Nephron progenitor cell (in vitro differentiated cells): ENCODE data around the gene ATG7.

ENCODE experiments used
- DNase-seq: peaks from one replicate; pipeline ENCODE4 v3.0.0; 2021
- H3K27ac Mint-ChIP-seq: 2 replicates; pipeline ENCODE4 v1.8.0; 2021; ENCODE audit warnings: mild to moderate bottlenecking, moderate library complexity, mixed read lengths
- H3K27me3 Mint-ChIP-seq: 2 replicates; pipeline ENCODE4 v1.8.0; 2021; ENCODE audit warnings: mild to moderate bottlenecking, low read depth, mixed read lengths; ENCODE audit not compliant: poor library complexity
- H3K36me3 Mint-ChIP-seq: 2 replicates; pipeline ENCODE4 v1.8.0; 2021; ENCODE audit warnings: low read depth, mixed read lengths
- H3K4me1 Mint-ChIP-seq: 2 replicates; pipeline ENCODE4 v1.8.0; 2021; ENCODE audit warnings: mixed read lengths
- H3K4me3 Mint-ChIP-seq: 2 replicates; pipeline ENCODE4 v1.8.0; 2021; ENCODE audit warnings: mild to moderate bottlenecking, moderate library complexity, mixed read lengths
- H3K9me3 Mint-ChIP-seq: 2 replicates; pipeline ENCODE4 v1.8.0; 2021; ENCODE audit warnings: mild to moderate bottlenecking, moderate library complexity, mixed read lengths
- CTCF ChIP-seq: fragments of 200-600 bp; sonication (generic); IDR thresholded peaks from 2 replicates; pipeline ENCODE4 v1.5.0; 2021; ENCODE audit warnings: antibody characterized with exemption

The ATG7 gene

GRCh38 chr3:11291808-11292207 lies 19.6 kb downstream of the ATG7 start:
- H3K9me3 Mint-ChIP-seq, result no peaks in the 10 kb centered on the region
- peak overlapping the region; percentile 18 for H3K27ac Mint-ChIP-seq
- peak overlapping the region; percentile 26 for H3K4me3 Mint-ChIP-seq
- peaks cover 12% of the 10 kb centered on the region for H3K4me1 Mint-ChIP-seq
- H3K36me3 Mint-ChIP-seq, result peaks cover 15% of the 10 kb centered on the region
- DNase-seq, result no peak
- no peaks in the 10 kb centered on the region for H3K27me3 Mint-ChIP-seq
- TF ChIP-seq CTCF, result no peak

- no peak for TF ChIP-seq CTCF
- Mint-ChIP-seq H3K27ac (peak overlapping the region; percentile 27), H3K4me3 (no peak overlapping the region), H3K9me3 (no peaks in the 10 kb centered on the region), H3K27me3 (no peaks in the 10 kb centered on the region), H3K4me1 (peaks cover 6% of the 10 kb centered on the region), H3K36me3 (peaks cover 13% of the 10 kb centered on the region)
- DNase-seq, result no peak
Observed at GRCh38 chr3:11297126-11297525, 24.9 kb downstream of the ATG7 start.

GRCh38 chr3:11300970-11301369 lies 28.8 kb downstream of the ATG7 start:
- no peak overlapping the region for H3K4me3 Mint-ChIP-seq
- peaks cover 29% of the 10 kb centered on the region for H3K36me3 Mint-ChIP-seq
- no peaks in the 10 kb centered on the region for H3K9me3 Mint-ChIP-seq
- no peak for DNase-seq
- no peaks in the 10 kb centered on the region for H3K27me3 Mint-ChIP-seq
- peaks cover 6% of the 10 kb centered on the region for H3K4me1 Mint-ChIP-seq
- no peak for TF ChIP-seq CTCF
- H3K27ac Mint-ChIP-seq, result peak overlapping the region; percentile 4

GRCh38 chr3:11302444-11302843 lies 30.2 kb downstream of the ATG7 start:
- H3K27me3 Mint-ChIP-seq, result no peaks in the 10 kb centered on the region
- TF ChIP-seq CTCF, result no peak
- H3K27ac Mint-ChIP-seq, result no peak overlapping the region
- peaks cover 6% of the 10 kb centered on the region for H3K4me1 Mint-ChIP-seq
- no peak for DNase-seq
- no peak overlapping the region for H3K4me3 Mint-ChIP-seq
- no peaks in the 10 kb centered on the region for H3K9me3 Mint-ChIP-seq
- peaks cover 28% of the 10 kb centered on the region for H3K36me3 Mint-ChIP-seq

- peaks cover 6% of the 10 kb centered on the region for H3K4me1 Mint-ChIP-seq
- no peak for TF ChIP-seq CTCF
- no peak overlapping the region for H3K27ac Mint-ChIP-seq
- DNase-seq, result no peak
- H3K27me3 Mint-ChIP-seq, result no peaks in the 10 kb centered on the region
- no peaks in the 10 kb centered on the region for H3K9me3 Mint-ChIP-seq
- peaks cover 31% of the 10 kb centered on the region for H3K36me3 Mint-ChIP-seq
- H3K4me3 Mint-ChIP-seq, result no peak overlapping the region
Observed at GRCh38 chr3:11304175-11304574, 32.0 kb downstream of the ATG7 start.

GRCh38 chr3:11305509-11305908 lies 33.3 kb downstream of the ATG7 start:
- H3K27me3 Mint-ChIP-seq, result no peaks in the 10 kb centered on the region
- H3K9me3 Mint-ChIP-seq, result no peaks in the 10 kb centered on the region
- H3K36me3 Mint-ChIP-seq, result peaks cover 36% of the 10 kb centered on the region
- no peak overlapping the region for H3K4me3 Mint-ChIP-seq
- H3K27ac Mint-ChIP-seq, result no peak overlapping the region
- peaks cover 6% of the 10 kb centered on the region for H3K4me1 Mint-ChIP-seq
- DNase-seq, result no peak
- TF ChIP-seq CTCF, result no peak
